HG02973 (cell line): ENCODE measurements around the gene PTPRD.
"Not testable (repeated sequence)": the region's sequence is repeated elsewhere in the genome, so short reads cannot be mapped to it uniquely, and the experiment has no call there.

Source experiments
- ATAC-seq: cut with Tn5 transposase; IDR thresholded peaks from one replicate; pipeline ENCODE4 v1.9.1; 2021; ENCODE audit warnings: moderate library complexity; ENCODE audit not compliant: unreplicated experiment

PTPRD gene

DNA sequence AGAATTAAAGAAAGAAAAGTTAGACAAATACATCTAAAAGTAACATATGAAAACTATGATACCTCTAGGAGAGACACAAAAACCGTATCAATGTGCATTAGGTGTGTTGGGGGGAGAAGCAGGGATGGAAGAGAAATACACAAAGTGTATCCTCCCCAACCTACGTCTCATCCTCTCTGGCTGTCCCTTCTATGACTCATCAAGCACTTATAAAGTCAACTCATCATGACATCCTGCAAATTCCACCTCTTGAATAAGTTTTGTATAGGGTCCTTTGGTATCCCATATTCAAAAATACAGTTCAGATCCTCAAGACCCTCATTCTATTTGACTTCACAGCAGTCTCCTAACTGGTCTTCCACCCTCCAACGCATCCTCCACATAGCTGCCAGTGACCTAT is 1895.7 kb downstream of the PTPRD start:
- no peak for ATAC-seq

GRCh38 chr9:8715788-8716187 is 1897.0 kb downstream of the PTPRD start:
- no peak for ATAC-seq

DNA sequence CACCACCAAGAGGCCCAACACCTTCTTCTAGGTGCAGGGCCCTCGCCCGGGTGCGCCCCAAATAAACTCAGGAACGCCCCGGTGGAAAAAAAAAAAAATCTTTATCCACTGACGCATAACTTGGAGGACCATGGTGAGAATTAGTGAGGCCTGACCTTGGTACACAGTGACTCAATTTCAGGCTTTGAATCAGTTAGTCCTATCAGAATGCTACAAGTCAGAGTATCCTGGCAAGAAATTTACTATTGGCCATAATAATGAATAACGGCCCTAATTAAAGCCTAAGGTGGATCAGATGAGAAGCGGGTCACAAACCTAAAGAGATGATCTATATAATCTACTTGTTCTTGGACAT is 1899.0 kb downstream of the PTPRD start:
- no peak for ATAC-seq

DNA sequence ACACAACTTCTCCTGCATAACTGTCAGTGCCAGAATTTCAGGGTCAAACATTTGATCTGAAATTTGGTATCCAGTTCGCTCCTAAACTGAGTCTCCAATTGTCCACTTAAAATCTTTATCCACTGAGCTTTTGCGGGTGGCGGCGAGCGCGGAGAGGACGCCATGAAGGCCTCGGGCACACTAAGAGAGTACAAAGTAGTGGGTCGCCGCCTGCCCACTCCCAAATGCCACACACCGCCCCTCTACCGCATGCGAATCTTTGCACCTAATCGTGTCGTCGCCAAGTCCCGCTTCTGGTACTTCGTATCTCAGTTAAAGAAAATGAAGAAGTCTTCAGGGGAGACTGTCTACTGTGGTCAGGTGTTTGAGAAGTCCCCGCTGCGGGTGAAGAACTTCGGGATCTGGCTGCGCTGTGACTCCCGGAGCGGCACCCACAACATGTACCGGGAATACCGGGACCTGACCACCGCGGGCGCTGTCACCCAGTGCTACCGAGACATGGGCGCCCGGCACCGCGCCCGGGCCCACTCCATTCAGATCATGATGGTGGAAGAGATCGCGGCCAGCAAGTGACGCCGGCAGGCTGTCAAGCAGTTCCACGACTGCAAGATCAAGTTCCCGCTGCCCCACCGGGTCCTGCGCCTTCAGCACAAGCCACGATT is 1899.5 kb downstream of the PTPRD start:
- no peak for ATAC-seq

GRCh38 chr9:8709731-8710130 is 1903.1 kb downstream of the PTPRD start:
- no peak for ATAC-seq

- ATAC-seq, result no peak
These were observed 1904.1 kb downstream of the PTPRD start for GRCh38 chr9:8708728-8709127.

GRCh38 chr9:8706998-8707397 is 1905.8 kb downstream of the PTPRD start:
- ATAC-seq, result no peak

DNA sequence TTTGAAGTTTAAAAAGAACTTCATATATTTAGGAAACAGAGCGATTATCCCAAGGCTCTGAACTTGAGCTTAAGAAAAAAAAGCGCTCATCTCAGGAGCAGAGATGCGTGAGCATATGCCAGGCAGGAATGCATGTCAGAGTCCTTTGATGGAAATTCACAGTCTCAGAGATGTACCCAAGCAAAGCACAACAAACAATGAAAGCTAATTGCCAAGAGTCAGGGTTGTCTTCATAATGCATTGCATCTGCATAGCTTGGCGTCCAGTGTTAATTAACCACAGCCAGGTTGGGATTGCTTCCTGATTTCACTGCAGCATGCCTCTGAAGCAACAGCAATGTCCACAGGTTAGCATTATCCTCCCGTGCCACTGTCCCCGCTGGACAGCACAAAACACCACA is 1906.3 kb downstream of the PTPRD start:
- ATAC-seq, result no peak

GRCh38 chr9:8705861-8706260 is 1906.9 kb downstream of the PTPRD start:
- ATAC-seq, result no peak

GRCh38 chr9:8703904-8704303 is 1908.9 kb downstream of the PTPRD start:
- no peak for ATAC-seq

GRCh38 chr9:8701904-8702303 is 1910.9 kb downstream of the PTPRD start:
- no peak for ATAC-seq

- not testable (repeated sequence) for ATAC-seq
These were observed 1915.2 kb downstream of the PTPRD start for GRCh38 chr9:8697565-8697964.

DNA sequence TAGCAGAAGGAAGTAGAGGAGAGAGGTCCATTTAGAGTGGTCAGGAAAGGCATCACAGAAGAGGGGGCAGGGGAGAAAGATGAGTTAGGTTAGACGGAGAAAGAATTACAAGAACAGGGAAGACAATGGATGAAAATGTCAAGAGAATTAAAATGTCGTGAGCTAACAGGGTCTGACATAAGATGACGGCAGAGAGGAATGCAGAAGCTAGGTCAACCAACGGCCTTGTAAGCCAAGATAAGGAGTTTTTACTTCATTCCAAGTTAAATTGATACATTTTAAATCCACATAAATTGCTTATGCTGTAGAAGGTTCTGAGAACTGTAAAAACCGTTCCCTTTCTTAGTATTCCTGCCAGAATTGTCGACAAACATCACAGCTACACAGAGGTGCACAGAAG is 1916.3 kb downstream of the PTPRD start:
- ATAC-seq, result no peak

DNA sequence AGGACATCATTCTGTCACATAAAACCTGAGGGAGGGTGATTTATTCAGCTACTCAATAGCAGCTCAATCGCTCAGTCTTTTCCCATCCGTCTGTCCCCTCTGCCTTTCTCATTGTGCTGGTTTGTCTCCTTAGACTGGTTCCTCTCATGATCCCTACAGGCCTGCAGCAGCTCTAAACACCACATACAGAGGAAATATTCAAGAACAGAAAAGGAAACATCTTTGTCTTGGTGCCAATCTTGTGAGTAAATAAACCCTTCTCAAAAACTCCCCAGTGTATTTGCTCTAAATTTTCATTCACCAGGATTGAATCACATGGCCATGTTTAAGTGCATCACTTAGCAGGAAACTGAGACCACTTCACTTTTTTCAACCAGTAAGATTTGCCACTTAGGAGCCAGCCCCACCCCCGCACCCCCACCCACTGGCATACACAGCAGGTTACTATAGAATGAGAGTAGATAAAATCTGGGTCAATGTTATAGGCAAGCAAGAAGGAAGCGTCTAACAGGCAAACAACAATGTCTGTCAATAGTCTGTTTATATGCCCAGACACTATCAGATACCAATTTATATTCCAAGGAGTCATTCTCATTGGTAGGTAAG is 1917.7 kb downstream of the PTPRD start:
- ATAC-seq, result no peak

- no peak for ATAC-seq
These were observed 1919.3 kb downstream of the PTPRD start for GRCh38 chr9:8693464-8693863.

DNA sequence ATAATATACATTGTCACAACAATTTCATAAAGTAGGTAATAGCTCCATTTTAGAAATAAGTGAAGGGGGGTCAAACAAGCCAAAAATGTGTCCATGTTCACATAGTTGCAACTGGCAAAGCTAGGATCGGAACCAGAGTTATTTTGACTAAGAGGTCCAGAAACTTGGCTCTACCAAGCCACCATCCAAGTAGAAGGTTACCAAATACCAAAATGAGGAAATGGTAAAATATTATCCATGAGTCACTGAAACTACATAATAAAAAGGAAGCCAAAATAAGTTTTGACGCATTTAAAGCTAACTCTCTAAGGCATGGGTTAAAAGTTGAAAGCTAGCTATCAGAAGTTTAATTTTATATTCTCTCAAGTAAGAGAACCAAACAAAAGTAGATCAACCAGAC is 1926.3 kb downstream of the PTPRD start:
- ATAC-seq, result no peak

DNA sequence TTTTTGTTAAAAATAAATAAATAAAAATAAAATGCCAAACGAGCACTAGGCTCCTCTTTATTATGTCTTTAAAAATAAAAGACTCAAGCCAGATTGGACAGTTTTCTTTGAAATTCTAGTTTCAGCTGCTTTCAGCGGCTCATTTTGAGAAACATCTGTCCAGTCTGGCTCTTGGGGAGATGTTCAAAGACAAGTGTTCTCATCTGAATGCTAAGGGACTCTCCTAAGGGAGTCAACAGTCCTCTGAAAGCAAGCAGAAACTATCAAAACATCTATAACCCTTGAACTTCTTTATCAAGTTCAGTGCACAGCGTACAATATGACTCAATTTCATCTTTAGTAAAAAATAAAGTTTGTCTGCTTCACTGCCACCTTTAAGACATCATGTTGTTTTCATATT is 1927.0 kb downstream of the PTPRD start:
- no peak for ATAC-seq

GRCh38 chr9:8684978-8685708 is 1927.7 kb downstream of the PTPRD start:
- ATAC-seq, result no peak

DNA sequence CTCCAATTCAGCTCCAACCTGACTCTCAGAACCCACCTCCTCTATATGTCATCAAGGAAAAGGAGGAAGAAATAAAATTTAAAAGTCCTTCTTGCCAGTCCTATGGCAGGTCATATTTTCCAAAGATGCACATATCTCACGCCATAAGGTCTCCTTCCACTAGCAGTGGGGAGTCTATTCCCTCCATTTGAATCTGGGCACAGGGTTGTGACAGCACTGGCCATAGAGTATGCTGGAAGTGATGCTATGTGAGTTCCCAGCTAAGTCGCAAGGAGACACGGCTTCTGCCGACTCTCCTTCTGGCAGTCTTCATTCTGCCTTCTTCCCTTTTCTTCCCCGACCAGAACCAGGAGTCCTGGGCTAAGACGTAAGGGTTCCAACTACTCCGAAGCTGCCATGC is 1929.3 kb downstream of the PTPRD start:
- ATAC-seq, result no peak

DNA sequence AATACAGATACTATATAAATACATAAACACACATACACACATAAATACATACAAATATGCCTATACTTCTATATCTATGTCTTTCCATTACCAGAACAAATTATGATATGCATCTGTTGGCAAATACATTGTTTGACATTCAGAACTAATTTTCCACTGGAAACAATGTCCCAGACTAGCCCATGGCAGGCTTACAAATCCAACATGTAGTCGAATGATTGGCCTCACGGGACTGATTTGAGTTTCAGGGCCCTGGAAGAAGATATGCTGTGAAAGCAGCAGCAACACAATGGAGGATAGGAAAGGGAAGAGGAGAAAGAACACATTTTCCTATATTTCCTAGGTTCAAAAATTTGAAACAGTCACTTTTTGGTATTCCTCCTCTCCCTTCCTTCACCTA is 1932.1 kb downstream of the PTPRD start:
- no peak for ATAC-seq

GRCh38 chr9:8680157-8680556 is 1932.6 kb downstream of the PTPRD start:
- ATAC-seq, result no peak

- ATAC-seq, result no peak
These were observed 1933.4 kb downstream of the PTPRD start for GRCh38 chr9:8679371-8679822.
